Measurements from ENCODE around the gene BHLHE41.

DNA sequence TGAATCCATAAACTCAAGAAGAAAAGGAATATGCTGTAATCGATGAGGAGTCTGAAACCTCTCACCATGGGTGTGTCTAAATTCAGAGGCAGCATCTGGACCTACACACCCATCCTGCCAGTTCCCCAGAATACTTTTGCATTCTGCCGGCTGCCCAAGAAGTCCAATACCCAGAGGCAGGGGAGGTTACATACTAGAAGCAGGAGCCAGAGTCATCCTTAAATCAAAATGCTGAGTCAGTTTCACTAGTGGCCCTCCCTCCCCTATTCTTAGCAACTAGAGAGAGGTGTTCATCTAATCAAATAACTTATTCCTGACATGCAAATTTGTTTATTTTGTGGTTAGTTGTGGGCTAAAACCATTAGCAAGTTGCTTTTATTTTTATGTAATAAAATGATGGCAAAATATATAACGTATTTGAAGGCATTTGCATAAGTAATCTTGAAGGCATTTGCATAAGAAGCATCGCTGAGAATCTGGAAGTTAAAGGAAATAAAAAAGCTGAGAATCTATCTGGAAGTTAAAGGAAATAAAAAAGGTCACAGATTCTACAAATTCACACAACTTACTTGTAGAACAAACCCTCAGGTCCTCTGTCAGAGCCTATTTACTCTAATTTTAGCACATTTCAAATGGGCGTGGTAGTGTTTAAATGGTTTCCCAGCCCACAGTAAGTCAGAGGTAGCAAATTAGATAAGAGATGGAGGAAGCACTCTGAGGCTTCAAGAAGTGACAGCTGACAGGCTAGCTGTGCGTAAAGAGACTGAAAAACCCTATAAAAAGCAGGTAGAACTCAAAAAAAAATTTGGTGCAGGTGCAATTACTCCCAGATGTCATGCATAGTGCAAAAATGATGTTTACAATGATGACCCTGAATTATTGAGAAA, 7.8 kb downstream of the BHLHE41 start:
- TF ChIP-seq, protein P1, sequence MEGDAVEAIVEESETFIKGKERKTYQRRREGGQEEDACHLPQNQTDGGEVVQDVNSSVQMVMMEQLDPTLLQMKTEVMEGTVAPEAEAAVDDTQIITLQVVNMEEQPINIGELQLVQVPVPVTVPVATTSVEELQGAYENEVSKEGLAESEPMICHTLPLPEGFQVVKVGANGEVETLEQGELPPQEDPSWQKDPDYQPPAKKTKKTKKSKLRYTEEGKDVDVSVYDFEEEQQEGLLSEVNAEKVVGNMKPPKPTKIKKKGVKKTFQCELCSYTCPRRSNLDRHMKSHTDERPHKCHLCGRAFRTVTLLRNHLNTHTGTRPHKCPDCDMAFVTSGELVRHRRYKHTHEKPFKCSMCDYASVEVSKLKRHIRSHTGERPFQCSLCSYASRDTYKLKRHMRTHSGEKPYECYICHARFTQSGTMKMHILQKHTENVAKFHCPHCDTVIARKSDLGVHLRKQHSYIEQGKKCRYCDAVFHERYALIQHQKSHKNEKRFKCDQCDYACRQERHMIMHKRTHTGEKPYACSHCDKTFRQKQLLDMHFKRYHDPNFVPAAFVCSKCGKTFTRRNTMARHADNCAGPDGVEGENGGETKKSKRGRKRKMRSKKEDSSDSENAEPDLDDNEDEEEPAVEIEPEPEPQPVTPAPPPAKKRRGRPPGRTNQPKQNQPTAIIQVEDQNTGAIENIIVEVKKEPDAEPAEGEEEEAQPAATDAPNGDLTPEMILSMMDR (IDR thresholded peaks at IDR 0.05) = no peak
- no peak for TF ChIP-seq RAD21 (conservative IDR thresholded peaks at IDR 0.05 in 1 of 2, IDR thresholded peaks at IDR 0.05 in 1 of 2)

Data from A549 (cell line).